H1 (cell line): Measurements from ENCODE around the gene ACSF2. TPM values are rescaled to one million over a fixed set of nuclear protein-coding genes. Genes with fewer than 3 reads are reported as not detected.

Experiments used
- CTCF ChIA-PET: fragments of 300-600 bp; sonication (Branson Sonifier 250); formaldehyde crosslinking; loops from one replicate; lab custom pipeline; 2021; ENCODE audit not compliant: partially characterized antibody; lab: Charles Lee
- POLR2A ChIA-PET: fragments of 300-600 bp; sonication (Branson Sonifier 250); formaldehyde crosslinking; loops from one replicate; lab custom pipeline; 2021; ENCODE audit warnings: inconsistent platforms; ENCODE audit not compliant: partially characterized antibody; lab: Charles Lee
- DNase-seq, 2 experiments: peaks; one replicate each; pipeline versions ENCODE4 v3.0.0 to v3.0.0-alpha.2; 2010 to 2022; ENCODE audit warnings: low spot score in 2 of 2, low read depth in 1 of 2, mixed read lengths in 1 of 2
- FAIRE-seq: peaks from 2 replicates; lab custom pipeline; 2011; peaks lifted over from hg19 to GRCh38; lab: Jason Lieb, UNC
- H2AFZ ChIP-seq: 2 replicates; pipeline ENCODE4 v1.8.1; 2012; ENCODE audit warnings: low read length, inconsistent platforms
- H2AK5ac ChIP-seq: 2 replicates; pipeline ENCODE4 v1.6.1; 2013; ENCODE audit warnings: low read depth, low read length
- H2BK120ac ChIP-seq: replicated peaks from 2 replicates; pipeline ENCODE3; 2013; ENCODE audit warnings: low read depth, low read length, inconsistent platforms
- H2BK12ac ChIP-seq: 2 replicates; pipeline ENCODE4 v1.6.1; 2013; ENCODE audit warnings: low read depth, low read length
- H2BK15ac ChIP-seq: 2 replicates; pipeline ENCODE4 v1.6.1; 2013; ENCODE audit warnings: low read length
- H2BK20ac ChIP-seq: 2 replicates; pipeline ENCODE4 v1.6.1; 2013; ENCODE audit warnings: low read length
- H2BK5ac ChIP-seq: 2 replicates; pipeline ENCODE4 v1.6.1; 2013; ENCODE audit warnings: low read depth, low read length
- H3K14ac ChIP-seq: 2 replicates; pipeline ENCODE4 v1.6.1; 2013; ENCODE audit warnings: inconsistent platforms; ENCODE audit not compliant: insufficient read length
- H3K18ac ChIP-seq: 2 replicates; pipeline ENCODE4 v1.6.1; 2013; ENCODE audit warnings: low read length; ENCODE audit errors: extremely low read depth
- H3K23ac ChIP-seq: 2 replicates; pipeline ENCODE4 v1.6.1; 2013; ENCODE audit warnings: inconsistent platforms; ENCODE audit not compliant: insufficient read length
- H3K23me2 ChIP-seq: 2 replicates; pipeline ENCODE4 v1.6.1; 2013; ENCODE audit warnings: low read depth, low read length
- H3K27ac ChIP-seq: 2 replicates; pipeline ENCODE4 v1.6.1; 2011; ENCODE audit warnings: low read depth, low read length, inconsistent platforms
- H3K27me3 ChIP-seq, 4 experiments: replicated peaks in 1 of 4; 1 replicate in 1 of 4; 2 replicates in 3 of 4; pipeline versions ENCODE4 v1.6.1 to v1.8.1; 2011 to 2013; ENCODE audit warnings: low read length in 3 of 4, mild to moderate bottlenecking in 3 of 4, inconsistent platforms in 2 of 4, mixed read lengths in 2 of 4, moderate library complexity in 1 of 4; ENCODE audit not compliant: control insufficient read depth in 3 of 4, insufficient read depth in 3 of 4; ENCODE audit errors: extremely low read depth in 1 of 4
- H3K36me3 ChIP-seq, 4 experiments: 2 replicates each; pipeline versions ENCODE4 v1.6.1 to v1.8.1; 2011 to 2013; ENCODE audit warnings: mild to moderate bottlenecking in 4 of 4, low read length in 3 of 4, moderate library complexity in 2 of 4, control low read depth in 1 of 4, inconsistent platforms in 1 of 4; ENCODE audit not compliant: insufficient read depth in 4 of 4, control insufficient read depth in 2 of 4
- H3K4ac ChIP-seq: replicated peaks from 2 replicates; pipeline ENCODE3; 2013; ENCODE audit warnings: low read length, low read depth, mixed read lengths, inconsistent platforms; ENCODE audit not compliant: insufficient read length
- H3K4me1 ChIP-seq, 4 experiments: replicated peaks in 1 of 4; 1 replicate in 1 of 4; 2 replicates in 3 of 4; pipeline versions ENCODE4 v1.6.1 to v1.8.1; 2011 to 2013; ENCODE audit warnings: low read length in 3 of 4, inconsistent platforms in 2 of 4, mixed read lengths in 1 of 4; ENCODE audit not compliant: insufficient read depth in 4 of 4, control insufficient read depth in 3 of 4
- H3K4me2 ChIP-seq, 2 experiments: 2 replicates each; pipeline versions ENCODE4 v1.6.1 to v1.8.1; 2011 to 2013; ENCODE audit warnings: low read depth in 2 of 2, low read length in 2 of 2, control low read depth in 1 of 2, inconsistent platforms in 1 of 2, mild to moderate bottlenecking in 1 of 2; ENCODE audit not compliant: insufficient read depth in 1 of 2
- H3K4me3 ChIP-seq, 4 experiments: fragments of 200-600, 300-600 bp in 1 of 4; sonication (generic), shearing (Covaris generic), sonication (Bioruptor Twin) in 1 of 4; 2 replicates each; pipeline versions ENCODE4 v1.5.1 to v1.8.1; 2011 to 2016; ENCODE audit warnings: low read length in 4 of 4, low read depth in 3 of 4, control low read depth in 2 of 4, inconsistent platforms in 2 of 4, mild to moderate bottlenecking in 2 of 4, mixed read lengths in 1 of 4, moderate library complexity in 1 of 4; ENCODE audit not compliant: insufficient read depth in 2 of 4; ENCODE audit errors: extremely low read depth in 1 of 4
- H3K56ac ChIP-seq: replicated peaks from 2 replicates; pipeline ENCODE3; 2013; ENCODE audit warnings: low read depth, mild to moderate bottlenecking, mixed read lengths, low read length, inconsistent platforms; ENCODE audit not compliant: insufficient read length
- H3K79me1 ChIP-seq: 2 replicates; pipeline ENCODE4 v1.6.1; 2013; ENCODE audit warnings: low read depth, low read length, control low read depth
- H3K79me2 ChIP-seq, 2 experiments: 2 replicates each; pipeline versions ENCODE4 v1.6.1 to v1.8.1; 2012 to 2013; ENCODE audit warnings: low read length in 2 of 2, mild to moderate bottlenecking in 2 of 2, inconsistent platforms in 1 of 2; ENCODE audit not compliant: insufficient read depth in 2 of 2, control insufficient read depth in 1 of 2
- H3K9ac ChIP-seq, 4 experiments: replicated peaks in 1 of 4; 1 replicate in 1 of 4; 2 replicates in 3 of 4; pipeline versions ENCODE4 v1.6.1 to v1.8.1; 2011 to 2013; ENCODE audit warnings: low read depth in 3 of 4, low read length in 3 of 4, control low read depth in 2 of 4, mild to moderate bottlenecking in 2 of 4, moderate library complexity in 2 of 4, inconsistent platforms in 1 of 4; ENCODE audit errors: extremely low read depth in 1 of 4
- H3K9me3 ChIP-seq, 2 experiments: 2 replicates each; pipeline versions ENCODE4 v1.6.1 to v1.8.1; 2012 to 2013; ENCODE audit warnings: mild to moderate bottlenecking in 2 of 2, moderate library complexity in 2 of 2, control low read depth in 1 of 2, inconsistent platforms in 1 of 2, low read depth in 1 of 2, low read length in 1 of 2, mixed read lengths in 1 of 2; ENCODE audit not compliant: insufficient read depth in 2 of 2
- H4K20me1 ChIP-seq, 2 experiments: replicated peaks in 1 of 2; 2 replicates each; pipeline versions ENCODE3 to v1.8.1; 2011 to 2013; ENCODE audit warnings: inconsistent platforms in 2 of 2, low read length in 2 of 2, mild to moderate bottlenecking in 1 of 2; ENCODE audit not compliant: insufficient read depth in 2 of 2, control insufficient read depth in 1 of 2
- H4K5ac ChIP-seq: 2 replicates; pipeline ENCODE4 v1.6.1; 2013; ENCODE audit warnings: low read length, low read depth, mixed read lengths, inconsistent platforms; ENCODE audit not compliant: insufficient read length
- H4K8ac ChIP-seq: 2 replicates; pipeline ENCODE4 v1.8.0; 2013; ENCODE audit warnings: mild to moderate bottlenecking, moderate library complexity, low read length, inconsistent platforms; ENCODE audit not compliant: insufficient read depth; ENCODE audit errors: extremely low read depth
- H4K91ac ChIP-seq: replicated peaks from 2 replicates; pipeline ENCODE3; 2013; ENCODE audit warnings: low read length, mixed read lengths, inconsistent platforms; ENCODE audit not compliant: insufficient read length
- CREB1 ChIP-seq: IDR thresholded peaks from 2 replicates; pipeline ENCODE4 v1.6.1; 2012; ENCODE audit warnings: inconsistent platforms
- CTBP2 ChIP-seq: IDR thresholded peaks from 2 replicates; pipeline ENCODE4 v1.7.0; 2011; ENCODE audit warnings: borderline replicate concordance, mild to moderate bottlenecking, moderate library complexity, mixed read lengths, low read length; ENCODE audit not compliant: insufficient read depth, insufficient read length
- FOSL1 ChIP-seq: IDR thresholded peaks from 2 replicates; pipeline ENCODE4 v1.6.1; 2011; ENCODE audit warnings: mild to moderate bottlenecking, low read depth, low read length, moderate library complexity; ENCODE audit not compliant: insufficient read depth
- JUND ChIP-seq: IDR thresholded peaks from 2 replicates; pipeline ENCODE4 v1.6.1; 2011; ENCODE audit warnings: mild to moderate bottlenecking, improper control_type of control experiment, low read length
- NANOG ChIP-seq: IDR thresholded peaks from 2 replicates; pipeline ENCODE4 v1.6.1; 2011; ENCODE audit warnings: low read length, low read depth, mild to moderate bottlenecking, inconsistent platforms; ENCODE audit not compliant: insufficient read depth, poor library complexity, severe bottlenecking
- RAD21 ChIP-seq, 2 experiments: IDR thresholded peaks in 1 of 2; conservative IDR thresholded peaks in 1 of 2; 2 replicates each; pipeline ENCODE4 v1.6.1; 2011; ENCODE audit warnings: low read depth in 2 of 2, low read length in 2 of 2, improper control_type of control experiment in 1 of 2, inconsistent platforms in 1 of 2, mild to moderate bottlenecking in 1 of 2, moderate library complexity in 1 of 2
- SAP30 ChIP-seq: fragments of 300-600 bp; sonication (generic); IDR thresholded peaks from 2 replicates; pipeline ENCODE4 v1.7.1; 2012; ENCODE audit warnings: low read length, moderate library complexity, mild to moderate bottlenecking, inconsistent platforms; ENCODE audit not compliant: insufficient read depth, insufficient replicate concordance
- SIRT6 ChIP-seq: IDR thresholded peaks from one replicate; pipeline ENCODE4 v1.7.1; 2012; ENCODE audit warnings: low read length, inconsistent platforms
- SIX5 ChIP-seq: IDR thresholded peaks from 2 replicates; pipeline ENCODE4 v1.6.1; 2011; ENCODE audit warnings: mild to moderate bottlenecking, low read depth, low read length
- SRF ChIP-seq: IDR thresholded peaks from 2 replicates; pipeline ENCODE4 v1.6.1; 2011; ENCODE audit warnings: mild to moderate bottlenecking, low read depth, low read length, moderate library complexity
- TCF12 ChIP-seq: IDR thresholded peaks from 2 replicates; pipeline ENCODE4 v1.6.1; 2011; ENCODE audit warnings: low read depth, mild to moderate bottlenecking, low read length
- TEAD4 ChIP-seq: IDR thresholded peaks from 2 replicates; pipeline ENCODE4 v1.6.1; 2012; ENCODE audit warnings: low read depth, low read length, inconsistent platforms, mixed read lengths
- YY1 ChIP-seq: IDR thresholded peaks from 2 replicates; pipeline ENCODE4 v1.6.1; 2011; ENCODE audit warnings: low read depth, mild to moderate bottlenecking, low read length
- WGBS, 2 experiments: shearing (Covaris generic) in 1 of 2; methylation state at CpG; one replicate each; pipeline versions ENCODE4 v1.1.6 to v1.1.7; 2013 to 2015; ENCODE audit warnings: low lambda C conversion rate in 2 of 2, mixed read lengths in 2 of 2, inconsistent platforms in 1 of 2, low coverage in 1 of 2, missing lambda C conversion rate in 1 of 2; ENCODE audit not compliant: insufficient replicate concordance in 2 of 2, insufficient coverage in 1 of 2, insufficient read length in 1 of 2; ENCODE audit errors: extremely low coverage in 1 of 2, missing lambda C conversion rate in 1 of 2; 5-methylcytosine and 5-hydroxymethylcytosine counted together
- polyA plus RNA-seq, 7 experiments: library from polyadenylated mRNA; depleted of rRNA in 3 of 7; stranded (reverse) in 5 of 7; unstranded in 2 of 7; fragments of >200 nt in 5 of 7; fragments of 200-250 nt in 2 of 7; gene quantifications; 1 replicate in 5 of 7; 2 replicates in 1 of 7; 4 replicates in 1 of 7; pipeline versions ENCODE4 v1.2.1 to v1.2.3, GENCODE V29; 2011 to 2013; ENCODE audit warnings: missing spikeins in 2 of 7, mixed read lengths in 2 of 7
- total RNA-seq: library from RNA; stranded (reverse); fragmentation: NEBNext Ultra II Directional; extraction: Animal tissue kit (Norgen Biotek cat#: 25700); gene quantifications from 2 replicates; pipeline ENCODE4 v1.2.1, GENCODE V29; 2021

The ACSF2 gene
- total and polyA plus RNA-seq, 2 of the 8 experiments (the other 6 are each of a cell fraction or from before 2014, with no cell fraction given): 14.5 to 16.3 TPM

DNA sequence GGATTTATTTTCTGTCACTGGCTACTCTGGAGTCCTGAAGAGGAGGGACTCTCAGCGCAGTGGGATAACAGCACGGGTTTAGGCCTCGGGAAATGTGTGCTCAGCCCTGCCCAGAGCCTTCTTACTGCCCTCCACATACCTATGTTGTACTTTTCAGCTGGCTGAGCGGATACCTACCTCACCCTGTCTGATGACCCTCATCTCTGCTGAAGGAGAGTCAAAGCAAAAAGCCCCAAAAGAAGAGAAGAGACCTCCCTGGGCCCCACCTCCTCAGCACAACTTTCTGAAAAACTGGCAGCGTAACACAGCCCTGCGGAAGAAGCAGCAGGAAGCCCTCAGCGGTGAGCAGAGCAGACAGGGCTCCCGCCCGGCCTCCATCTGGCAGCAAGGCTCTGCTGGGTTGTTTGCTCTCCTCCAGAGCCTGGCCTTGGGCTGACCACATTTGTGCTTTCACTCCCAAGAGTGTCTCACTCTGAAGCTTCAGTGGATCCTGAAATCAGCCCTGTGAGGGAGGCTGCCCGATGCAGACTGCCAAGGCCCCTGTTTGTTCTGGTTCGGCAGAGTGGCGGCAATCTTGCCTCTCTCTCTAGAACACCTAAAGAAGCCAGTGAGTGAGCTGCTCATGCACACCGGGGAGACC is 92.5 kb downstream of the ACSF2 start:
- peak overlapping the region; percentile 9; the same call in 1 of the 2 replicates for H4K8ac ChIP-seq
- no peak overlapping the region; a peak in 1 of 7 replicates for H3K9ac ChIP-seq
- H4K91ac ChIP-seq: no peak overlapping the region
- no peak overlapping the region for H2BK12ac ChIP-seq
- H3K36me3 ChIP-seq: no peaks in the 10 kb centered on the region
- H3K9me3 ChIP-seq: no peaks in the 10 kb centered on the region
- H2AK5ac ChIP-seq: no peak overlapping the region
- no peaks in the 10 kb centered on the region; a peak in 1 of 7 replicates for H3K27me3 ChIP-seq
- no peaks in the 10 kb centered on the region for H3K79me1 ChIP-seq
- no peaks in the 10 kb centered on the region for H4K20me1 ChIP-seq
- H2BK15ac ChIP-seq: no peak overlapping the region
- H2BK20ac ChIP-seq: no peak overlapping the region
- no peak overlapping the region for H3K23ac ChIP-seq
- H3K4ac ChIP-seq: no peak overlapping the region
- H3K56ac ChIP-seq: no peak overlapping the region
- no peak overlapping the region for H3K14ac ChIP-seq
- H3K4me2 ChIP-seq: no peak overlapping the region
- POLR2A ChIA-PET: interaction anchor here (0.7 to 1.0 kb wide), 3 partner anchors 9 to 15 kb away, joined by 3 to 4 read pairs (median 3); no protein-coding TSS in a partner anchor
- no peak overlapping the region for H3K27ac ChIP-seq
- FAIRE-seq (no peak), DNase-seq (no peak)
- H3K4me3 ChIP-seq: no peak overlapping the region
- H4K5ac ChIP-seq: no peak overlapping the region
- 81% methylated on average over 12 of the region's 13 CpGs; no CpG with 5 or more reads in 1 of the 2 experiments for WGBS, 2 experiments
- H2BK120ac ChIP-seq: no peak overlapping the region
- no peak overlapping the region for H2AFZ ChIP-seq
- no peaks in the 10 kb centered on the region for H3K79me2 ChIP-seq
- CTCF ChIA-PET: interaction anchor here (0.6 to 2.7 kb wide), 7 partner anchors 11 to 318 kb away, joined by 3 to 12 read pairs (median 3); no protein-coding TSS in a partner anchor
- H3K4me1 ChIP-seq: peaks cover 0 to 2% (median 0%) of the 10 kb centered on the region in 4 experiments; a peak in 2 of 7 replicates
- H3K18ac ChIP-seq: no peak overlapping the region
- no peaks in the 10 kb centered on the region for H3K23me2 ChIP-seq
- no peak overlapping the region for H2BK5ac ChIP-seq
- TF ChIP-seq JUND (no peak), SIRT6 (no peak), TCF12 (no peak), CTBP2 (no peak), TEAD4 (no peak), SIX5 (no peak), CREB1 (no peak), NANOG (no peak), SRF (no peak), YY1 (no peak), SAP30 (no peak), RAD21 (IDR thresholded peaks at IDR 0.05 in 1 of 2, conservative IDR thresholded peaks at IDR 0.05 in 1 of 2; ENCODE audit: low read depth in 2 of 2, low read length in 2 of 2) (no peak), FOSL1 (no peak)
